Islet of Langerhans (tissue), 1 donor: Measurements from ENCODE around the gene GRIK5.
"Not testable (repeated sequence)": the region's sequence is repeated elsewhere in the genome, so short reads cannot be mapped to it uniquely, and the experiment has no call there.

Source experiments
- FAIRE-seq: peaks from one replicate; lab custom pipeline; 2011; peaks lifted over from hg19 to GRCh38; lab: Jason Lieb, UNC

GRIK5 gene, protein sequence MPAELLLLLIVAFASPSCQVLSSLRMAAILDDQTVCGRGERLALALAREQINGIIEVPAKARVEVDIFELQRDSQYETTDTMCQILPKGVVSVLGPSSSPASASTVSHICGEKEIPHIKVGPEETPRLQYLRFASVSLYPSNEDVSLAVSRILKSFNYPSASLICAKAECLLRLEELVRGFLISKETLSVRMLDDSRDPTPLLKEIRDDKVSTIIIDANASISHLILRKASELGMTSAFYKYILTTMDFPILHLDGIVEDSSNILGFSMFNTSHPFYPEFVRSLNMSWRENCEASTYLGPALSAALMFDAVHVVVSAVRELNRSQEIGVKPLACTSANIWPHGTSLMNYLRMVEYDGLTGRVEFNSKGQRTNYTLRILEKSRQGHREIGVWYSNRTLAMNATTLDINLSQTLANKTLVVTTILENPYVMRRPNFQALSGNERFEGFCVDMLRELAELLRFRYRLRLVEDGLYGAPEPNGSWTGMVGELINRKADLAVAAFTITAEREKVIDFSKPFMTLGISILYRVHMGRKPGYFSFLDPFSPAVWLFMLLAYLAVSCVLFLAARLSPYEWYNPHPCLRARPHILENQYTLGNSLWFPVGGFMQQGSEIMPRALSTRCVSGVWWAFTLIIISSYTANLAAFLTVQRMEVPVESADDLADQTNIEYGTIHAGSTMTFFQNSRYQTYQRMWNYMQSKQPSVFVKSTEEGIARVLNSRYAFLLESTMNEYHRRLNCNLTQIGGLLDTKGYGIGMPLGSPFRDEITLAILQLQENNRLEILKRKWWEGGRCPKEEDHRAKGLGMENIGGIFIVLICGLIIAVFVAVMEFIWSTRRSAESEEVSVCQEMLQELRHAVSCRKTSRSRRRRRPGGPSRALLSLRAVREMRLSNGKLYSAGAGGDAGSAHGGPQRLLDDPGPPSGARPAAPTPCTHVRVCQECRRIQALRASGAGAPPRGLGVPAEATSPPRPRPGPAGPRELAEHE

GRCh38 chr19:42069619-42070351, at the start of gene GRIK5:
Gene GRIK5, minus strand, starts transcription at chr19:42070206. Its CDS starts 4,436 bp downstream, at chr19:42065770.
- FAIRE-seq: no peak

GRCh38 chr19:42117076-42117475, 47.1 kb upstream of the GRIK5 start:
- FAIRE-seq: no peak

DNA sequence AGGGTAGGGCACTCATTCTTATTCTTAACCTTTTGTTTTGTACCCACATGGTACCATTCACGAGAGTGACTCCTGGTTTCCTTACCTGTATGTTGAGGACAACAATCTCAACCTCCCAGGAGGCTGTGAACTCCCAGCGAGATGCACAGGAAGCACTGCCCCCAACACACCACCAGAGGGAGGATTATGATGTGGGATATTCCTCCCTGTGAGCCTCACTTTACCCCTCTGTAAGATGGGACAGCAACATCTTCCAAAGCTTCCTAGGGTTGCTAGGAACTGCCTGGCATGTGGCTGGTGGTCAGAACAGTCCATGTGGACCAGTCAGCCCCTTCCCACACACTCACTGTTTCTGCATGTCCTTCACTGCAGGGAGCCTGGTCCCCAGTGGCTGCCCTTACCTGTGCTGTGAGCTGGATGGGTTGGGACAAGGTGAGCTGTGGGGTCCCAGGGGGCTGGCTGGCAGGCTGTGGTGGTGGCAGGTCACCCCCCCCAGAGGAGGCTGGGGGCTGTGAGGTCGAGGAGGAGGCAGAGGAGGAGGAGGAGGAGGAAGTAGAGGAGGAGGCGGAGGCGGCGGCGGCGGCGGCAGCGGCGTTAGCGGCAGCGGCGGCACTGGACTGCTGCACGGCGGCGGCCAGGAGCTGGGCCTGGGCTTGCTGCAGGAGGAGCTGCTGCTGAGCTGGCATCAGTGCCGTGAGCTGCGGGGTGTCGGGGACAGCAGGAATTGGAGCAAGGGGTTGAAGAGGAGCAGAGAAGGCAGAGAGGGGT, 46.5 kb upstream of the GRIK5 start:
- FAIRE-seq: no peak

GRCh38 chr19:42115705-42116104, 45.7 kb upstream of the GRIK5 start:
- no peak for FAIRE-seq

DNA sequence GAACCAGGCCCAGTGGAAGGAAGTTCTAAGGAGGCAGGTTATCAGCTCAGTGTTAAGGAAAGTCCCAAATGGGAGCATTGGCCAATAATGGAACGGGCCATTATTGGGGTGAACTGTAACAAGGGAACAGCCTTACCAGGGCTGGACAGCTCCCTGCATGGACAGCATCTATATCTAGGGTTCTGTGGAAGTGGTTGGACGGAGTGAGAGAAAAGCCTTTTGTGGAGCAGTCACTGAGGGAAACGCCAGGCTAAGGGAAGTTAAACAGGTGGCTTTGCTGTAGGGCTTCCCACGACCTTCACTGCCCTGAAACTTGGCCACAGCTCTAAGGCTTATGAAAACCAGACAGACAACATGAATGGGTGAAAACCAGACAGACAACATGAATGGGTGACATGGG, 45.2 kb upstream of the GRIK5 start:
- no peak for FAIRE-seq

DNA sequence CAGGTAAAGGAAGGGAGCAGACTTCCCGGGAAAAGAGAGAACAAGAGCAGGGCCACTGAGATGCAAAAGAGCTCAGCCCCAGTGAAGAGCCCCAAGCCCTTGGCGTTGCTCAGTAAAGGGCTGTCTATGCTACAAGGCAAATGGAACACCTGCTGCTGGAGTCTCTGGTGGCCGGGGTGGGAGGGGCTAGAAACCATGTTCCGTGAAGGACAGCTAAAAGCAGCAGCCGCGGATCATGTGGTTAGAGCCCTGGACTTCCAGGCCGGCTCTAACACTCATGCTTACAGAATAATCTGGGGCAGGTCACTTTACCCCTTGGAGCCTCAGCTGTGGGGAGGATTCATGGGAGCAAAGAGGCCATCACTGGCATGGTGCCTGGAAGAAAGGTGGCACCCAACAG, 44.4 kb upstream of the GRIK5 start:
- FAIRE-seq: no peak

GRCh38 chr19:42113641-42114348, 43.8 kb upstream of the GRIK5 start:
- no peak for FAIRE-seq

GRCh38 chr19:42111811-42112210, 41.8 kb upstream of the GRIK5 start:
- FAIRE-seq: no peak

DNA sequence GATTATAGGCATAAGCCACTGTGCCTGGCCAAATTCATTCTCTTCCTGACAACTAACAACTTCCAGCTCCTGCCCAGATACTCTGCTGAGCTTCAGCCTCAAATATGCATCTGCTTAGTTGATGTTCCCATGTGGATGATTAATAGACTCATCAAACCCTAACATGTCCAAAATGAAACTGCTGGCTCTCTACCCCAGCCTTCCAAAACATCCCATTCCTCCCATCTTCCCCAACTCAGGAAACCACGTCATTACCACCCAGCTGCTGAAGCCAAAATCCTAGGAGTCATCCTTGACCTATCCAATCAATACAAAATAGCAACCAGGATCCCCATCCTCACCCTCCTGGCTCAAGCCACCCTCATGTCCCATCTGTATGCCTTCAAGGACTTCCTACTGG, 41.4 kb upstream of the GRIK5 start:
- FAIRE-seq: no peak

DNA sequence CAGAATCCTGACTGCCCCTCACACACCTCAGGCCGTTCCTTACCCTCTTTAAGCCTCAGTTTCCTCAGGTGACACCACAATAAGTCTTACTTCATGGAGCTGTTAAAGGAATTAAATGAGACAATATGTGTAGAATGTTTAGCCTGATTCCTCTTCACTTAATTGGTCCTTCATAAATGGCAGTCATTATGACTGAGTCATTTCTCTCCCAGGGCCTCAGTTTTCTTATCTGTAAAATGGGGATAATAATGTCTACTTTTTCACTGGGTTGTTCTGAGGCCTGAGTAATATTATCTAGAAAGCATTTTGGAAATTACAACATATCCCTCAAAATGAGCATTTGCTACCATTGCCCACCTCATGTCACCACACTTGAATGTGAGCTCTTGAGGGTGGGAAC, 40.7 kb upstream of the GRIK5 start:
- FAIRE-seq: no peak

DNA sequence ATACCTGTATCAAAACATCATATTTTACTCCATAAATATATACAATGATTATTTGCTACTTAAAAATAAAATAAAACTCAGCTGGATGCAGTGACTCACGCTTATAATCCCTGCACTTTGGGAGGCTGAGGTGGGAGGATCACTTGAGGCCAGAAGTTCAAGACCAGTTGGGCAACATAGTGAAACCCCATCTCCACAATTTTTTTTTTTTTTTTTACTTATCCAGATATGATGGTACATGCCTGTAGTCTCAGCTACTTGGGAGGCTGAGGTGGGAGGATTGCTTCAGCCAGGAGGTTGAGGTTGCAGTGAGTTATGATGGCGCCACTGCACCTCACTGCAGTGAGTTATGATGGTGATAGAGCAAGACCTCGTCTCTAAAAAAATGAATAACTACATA, 39.9 kb upstream of the GRIK5 start:
- FAIRE-seq: no peak

DNA sequence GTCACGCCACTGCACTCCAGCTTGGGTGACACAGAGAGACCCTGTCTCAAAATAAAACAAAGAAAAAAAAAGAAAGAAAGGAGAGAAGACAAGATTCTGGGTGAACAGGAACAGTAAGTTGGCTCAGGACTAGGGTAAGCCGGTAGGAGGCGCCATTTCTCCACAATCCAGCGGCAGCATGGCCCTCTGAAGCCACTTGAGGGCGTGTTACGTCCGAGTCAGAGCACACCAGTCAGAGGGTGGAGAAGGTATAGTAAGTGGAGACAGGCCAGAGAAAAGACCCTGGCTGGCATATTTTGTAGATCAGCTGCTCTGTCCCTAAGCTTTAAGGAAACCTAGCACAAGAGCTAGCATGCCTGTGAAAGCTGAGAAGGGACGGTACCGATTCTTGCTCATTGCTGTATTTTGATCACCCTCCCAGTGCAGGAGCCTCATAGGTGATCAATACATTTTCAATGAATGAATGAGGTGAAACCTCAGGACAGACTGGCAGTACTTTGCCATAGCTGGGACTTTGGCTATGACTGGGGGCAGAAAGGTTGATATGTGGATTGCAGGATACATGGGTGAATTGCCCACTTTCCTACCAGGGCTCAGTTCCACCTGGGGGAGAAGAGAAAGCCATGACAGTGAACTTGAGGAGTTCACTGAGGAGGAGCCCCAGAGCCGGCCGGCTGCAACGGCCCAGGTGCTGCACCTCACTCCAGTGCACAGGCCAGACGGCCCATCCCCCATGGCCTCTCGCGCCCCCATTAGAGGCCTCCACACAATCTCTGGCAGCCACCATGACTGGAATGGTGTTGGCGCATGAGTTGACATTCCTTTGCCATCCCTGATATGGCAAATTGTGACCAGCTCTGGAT, 38.8 kb upstream of the GRIK5 start:
- FAIRE-seq: no peak

- no peak for FAIRE-seq
Measured at GRCh38 chr19:42105368-42105767, 35.4 kb upstream of the GRIK5 start.

DNA sequence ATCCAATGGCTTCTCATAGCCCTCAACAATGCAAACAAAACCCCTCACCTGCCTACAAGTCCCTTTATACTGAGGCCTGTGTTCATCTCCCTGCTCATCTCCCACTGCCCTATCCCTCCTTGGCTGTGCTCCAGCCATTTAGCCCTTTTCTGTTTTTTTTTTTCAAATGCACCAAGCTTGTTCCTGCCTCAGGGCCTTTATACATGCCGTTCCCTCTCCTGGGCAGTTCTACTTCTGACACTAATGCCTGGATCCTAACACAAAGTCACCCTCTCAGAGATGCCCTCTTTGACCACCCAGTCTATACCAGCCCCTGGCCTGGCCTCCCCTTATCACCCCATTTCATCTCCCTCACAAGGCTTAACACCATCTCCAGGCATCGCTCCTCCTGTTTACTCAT, 32.9 kb upstream of the GRIK5 start:
- FAIRE-seq: no peak

DNA sequence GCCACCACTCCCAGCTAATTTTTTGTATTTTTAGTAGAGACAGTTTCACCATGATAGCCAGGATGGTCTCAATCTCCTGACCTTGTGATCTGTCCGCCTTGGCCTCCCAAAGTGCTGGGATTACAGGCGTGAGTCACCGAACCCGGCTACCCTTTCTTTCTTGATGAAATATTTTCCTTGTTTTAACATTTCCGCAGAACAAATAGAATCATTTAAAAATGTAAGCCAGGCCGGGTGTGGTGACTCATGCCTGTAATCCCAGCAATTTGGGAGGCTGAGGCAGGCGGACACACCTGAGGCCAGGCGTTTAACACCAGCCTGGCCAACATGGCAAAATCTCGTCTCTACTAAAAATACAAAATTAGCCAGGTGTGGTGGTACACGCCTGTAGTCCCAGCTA, 30.2 kb upstream of the GRIK5 start:
- not testable (repeated sequence) for FAIRE-seq

GRCh38 chr19:42099336-42099925, 29.4 kb upstream of the GRIK5 start:
- no peak for FAIRE-seq

DNA sequence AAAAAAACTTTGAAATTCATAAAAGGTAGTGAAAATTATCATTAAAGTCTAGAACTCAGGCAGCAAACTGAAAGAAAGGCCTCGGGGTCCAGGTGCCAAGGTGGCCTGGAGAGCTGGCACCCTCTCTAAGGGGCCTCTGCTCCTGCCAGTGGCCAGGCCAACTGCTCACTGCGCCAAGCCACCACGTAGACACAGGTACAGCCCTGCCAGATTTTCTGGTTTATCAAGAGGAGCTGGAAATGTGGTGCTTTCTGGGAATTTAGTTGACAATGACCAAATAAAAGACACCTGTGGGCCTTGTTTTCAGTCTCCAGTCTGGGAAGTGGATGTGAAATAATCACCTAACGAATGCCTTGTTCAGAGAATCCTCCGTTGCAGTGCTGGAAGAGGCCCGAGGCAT, 28.8 kb upstream of the GRIK5 start:
- FAIRE-seq: no peak

GRCh38 chr19:42097461-42097860, 27.5 kb upstream of the GRIK5 start:
- FAIRE-seq: no peak

GRCh38 chr19:42096255-42096837, 26.3 kb upstream of the GRIK5 start:
- FAIRE-seq: no peak
